ENCODE data around the gene PPP2R1A.
A peak's percentile ranks its signal among the peaks of the same experiment; 100 is the strongest.

The PPP2R1A gene

GRCh38 chr19:52189735-52190486 lies at the start of gene PPP2R1A:
Gene PPP2R1A, plus strand, starts transcription at chr19:52190052. Its CDS starts 45 bp downstream, at chr19:52190097.
- TF ChIP-seq CTCF (IDR thresholded peaks at IDR 0.05; ENCODE audit: low read depth, low read length): no peak
- H3K4me3 ChIP-seq (ENCODE audit: low read depth, low read length): peak within 1 kb of the TSS; percentile 81
- DNase-seq (ENCODE audit: low read depth, low spot score): peak; percentile 100
- in situ Hi-C loops (cut with HindIII; ENCODE audit: low sequenced_read_pairs): no loop called here

DNA sequence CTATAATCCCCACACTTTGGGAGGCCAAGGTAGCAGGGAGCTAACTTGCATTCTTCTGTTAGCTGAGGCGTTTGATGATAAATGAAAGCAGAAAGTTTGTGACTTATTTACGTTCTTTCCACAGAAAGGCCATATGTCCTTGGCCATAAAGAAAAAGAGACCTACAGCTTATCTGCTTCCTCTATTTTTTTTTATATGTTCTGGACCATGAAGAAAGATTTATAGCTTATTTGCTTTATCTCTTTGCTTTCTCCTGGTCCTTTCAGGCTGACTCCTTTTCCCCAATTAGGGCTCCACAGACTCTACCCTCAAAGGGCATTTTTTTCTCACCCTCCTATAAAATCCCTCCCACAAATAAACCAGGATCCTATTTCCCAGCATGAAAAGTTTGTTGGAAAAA lies 48.6 kb upstream of the PPP2R1A start:
- in situ Hi-C loops (cut with HindIII; ENCODE audit: low sequenced_read_pairs): no loop called here
- TF ChIP-seq CTCF (IDR thresholded peaks at IDR 0.05; ENCODE audit: low read depth, low read length): no peak
- H3K4me3 ChIP-seq (ENCODE audit: low read depth, low read length): no peak overlapping the region
- no peak for DNase-seq (ENCODE audit: low read depth, low spot score)

GRCh38 chr19:52142001-52142595 lies 47.8 kb upstream of the PPP2R1A start:
- TF ChIP-seq CTCF (IDR thresholded peaks at IDR 0.05; ENCODE audit: low read depth, low read length): no peak
- in situ Hi-C loops (cut with HindIII; ENCODE audit: low sequenced_read_pairs): no loop called here
- DNase-seq (ENCODE audit: low read depth, low spot score): no peak
- no peak overlapping the region for H3K4me3 ChIP-seq (ENCODE audit: low read depth, low read length)

- in situ Hi-C loops (cut with HindIII; ENCODE audit: low sequenced_read_pairs): no loop called here
- no peak for DNase-seq (ENCODE audit: low read depth, low spot score)
- no peak overlapping the region for H3K4me3 ChIP-seq (ENCODE audit: low read depth, low read length)
- no peak for TF ChIP-seq CTCF (IDR thresholded peaks at IDR 0.05; ENCODE audit: low read depth, low read length)
Measured at GRCh38 chr19:52148256-52148655, 41.6 kb upstream of the PPP2R1A start.

DNA sequence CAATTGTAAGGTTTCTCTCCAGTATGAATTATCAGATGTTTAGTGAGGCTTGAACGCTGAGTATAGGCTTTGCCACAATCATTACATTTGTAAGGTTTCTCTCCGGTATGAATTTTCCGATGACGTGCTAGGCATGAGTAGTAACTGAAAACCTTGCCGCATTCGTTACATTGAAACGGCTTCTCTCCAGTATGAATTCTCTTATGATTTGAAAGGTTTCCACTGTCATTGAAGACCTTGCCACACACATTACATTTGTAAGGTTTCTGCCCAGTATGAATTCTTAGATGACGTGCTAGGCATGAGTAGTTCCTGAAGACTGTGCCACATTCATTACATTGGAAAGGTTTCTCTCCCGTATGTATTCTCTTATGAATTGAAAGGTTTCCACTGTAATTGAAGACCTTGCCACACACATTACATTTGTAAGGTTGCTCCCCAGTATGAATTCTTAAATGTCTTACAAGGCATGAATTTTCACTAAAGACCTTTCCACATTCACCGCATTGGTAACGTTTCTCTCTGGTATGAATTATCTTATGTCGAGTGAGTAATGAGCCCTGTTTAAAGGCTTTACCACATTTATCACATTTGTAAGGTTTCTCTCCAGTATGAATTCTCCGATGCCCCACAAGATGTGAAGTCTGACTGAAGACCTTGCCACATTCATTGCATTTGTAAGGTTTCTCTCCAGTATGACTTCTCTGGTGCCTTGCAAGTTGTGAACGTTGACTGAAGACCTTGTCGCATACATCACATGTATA lies 34.1 kb upstream of the PPP2R1A start:
- no peak for DNase-seq (ENCODE audit: low read depth, low spot score)
- in situ Hi-C loops (cut with HindIII; ENCODE audit: low sequenced_read_pairs): no loop called here
- H3K4me3 ChIP-seq (ENCODE audit: low read depth, low read length): no peak overlapping the region
- TF ChIP-seq CTCF (IDR thresholded peaks at IDR 0.05; ENCODE audit: low read depth, low read length): no peak

DNA sequence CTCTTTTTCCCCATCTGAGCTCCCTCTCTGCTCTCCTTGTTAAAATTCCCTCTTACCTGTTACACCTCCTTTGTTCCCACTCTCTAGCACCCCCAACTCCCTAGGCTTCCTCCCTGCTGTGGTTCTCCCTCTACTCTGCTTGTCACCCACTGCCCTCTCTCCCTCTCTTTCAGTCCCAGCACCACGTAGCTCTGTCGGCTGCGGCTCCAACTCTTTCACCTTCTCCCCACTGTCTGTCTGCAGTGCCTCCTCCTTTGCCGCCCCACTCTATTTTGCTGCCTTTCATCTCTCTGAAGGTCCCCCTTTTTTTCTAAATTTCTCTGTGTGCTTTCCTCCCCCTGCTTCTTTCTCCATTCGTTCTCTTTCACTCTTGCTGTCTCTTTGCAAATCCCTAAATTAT lies 19.5 kb upstream of the PPP2R1A start:
- peak overlapping the region; percentile 88 for H3K4me3 ChIP-seq (ENCODE audit: low read depth, low read length)
- TF ChIP-seq CTCF (IDR thresholded peaks at IDR 0.05; ENCODE audit: low read depth, low read length): no peak
- DNase-seq (ENCODE audit: low read depth, low spot score): no peak
- in situ Hi-C loops (cut with HindIII; ENCODE audit: low sequenced_read_pairs): no loop called here
